ENCODE data around the gene LHFPL4. TPM values are rescaled to one million over a fixed set of nuclear protein-coding genes. Genes with fewer than 3 reads are reported as not detected.

LHFPL4 gene
- total RNA-seq, 1 donor from 2014 or later, result 1.7 TPM

GRCh38 chr3:9536212-9536611, 17.4 kb downstream of the LHFPL4 start:
- H3K27me3 Mint-ChIP-seq, result peaks cover 33% of the 10 kb centered on the region
- H3K36me3 Mint-ChIP-seq, result no peaks in the 10 kb centered on the region
- DNase-seq (ENCODE audit: extremely low spot score, unreplicated experiment), result no peak
- no peaks in the 10 kb centered on the region for H3K9me3 Mint-ChIP-seq
- no peak for TF ChIP-seq CTCF (conservative IDR thresholded peaks at IDR 0.05)
- H3K27ac Mint-ChIP-seq, result no peak overlapping the region
- no peak overlapping the region for H3K4me3 Mint-ChIP-seq
- no peaks in the 10 kb centered on the region for H3K4me1 Mint-ChIP-seq (ENCODE audit: unreplicated experiment)

DNA sequence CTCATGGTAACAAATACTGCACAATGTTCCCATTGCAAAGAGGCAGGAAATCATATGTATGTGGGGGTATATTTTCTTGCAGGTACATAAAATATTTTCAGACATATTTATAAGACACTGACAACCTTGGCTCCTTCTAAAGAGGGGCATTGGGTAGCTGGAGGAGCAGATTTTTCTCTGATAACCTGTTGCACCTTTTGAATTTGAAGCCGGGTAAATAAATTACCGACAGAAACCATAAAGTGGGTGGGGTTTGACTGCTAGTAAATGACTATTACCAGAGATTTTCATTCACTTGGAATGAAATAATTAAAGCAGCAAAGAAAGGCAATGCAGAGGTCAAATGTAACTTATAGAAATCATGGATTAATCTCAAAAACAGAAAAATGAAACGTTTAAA, 19.2 kb downstream of the LHFPL4 start:
- H3K27ac Mint-ChIP-seq, result no peak overlapping the region
- no peak for TF ChIP-seq CTCF (conservative IDR thresholded peaks at IDR 0.05)
- no peaks in the 10 kb centered on the region for H3K36me3 Mint-ChIP-seq
- no peak overlapping the region for H3K4me3 Mint-ChIP-seq
- H3K4me1 Mint-ChIP-seq (ENCODE audit: unreplicated experiment), result no peaks in the 10 kb centered on the region
- H3K27me3 Mint-ChIP-seq, result peaks cover 31% of the 10 kb centered on the region
- no peak for DNase-seq (ENCODE audit: extremely low spot score, unreplicated experiment)
- no peaks in the 10 kb centered on the region for H3K9me3 Mint-ChIP-seq

DNA sequence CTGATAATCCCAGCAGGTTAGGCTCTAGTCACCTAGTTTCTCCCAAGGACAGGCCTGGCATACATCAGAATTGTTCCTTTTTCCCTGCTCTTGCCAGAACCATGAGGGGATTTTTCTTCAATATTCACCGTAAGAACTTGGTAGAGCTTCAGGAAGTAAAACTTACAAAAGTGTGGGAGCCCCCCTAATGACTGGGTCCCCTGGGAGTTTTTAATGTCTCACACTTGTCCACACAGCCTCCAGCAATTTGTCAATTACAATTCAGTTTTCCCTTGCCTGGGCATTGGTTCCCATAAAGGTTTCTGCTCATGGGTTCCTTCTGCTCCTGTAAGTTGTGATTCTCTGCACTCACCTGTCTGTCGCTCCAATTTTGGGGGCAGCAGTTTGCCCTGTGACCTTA, 28.5 kb downstream of the LHFPL4 start:
- no peak overlapping the region for H3K4me3 Mint-ChIP-seq
- H3K9me3 Mint-ChIP-seq, result no peaks in the 10 kb centered on the region
- no peak for DNase-seq (ENCODE audit: extremely low spot score, unreplicated experiment)

GRCh38 chr3:9514956-9515355, 38.7 kb downstream of the LHFPL4 start:
- Mint-ChIP-seq H3K4me3 (no peak overlapping the region), H3K36me3 (no peaks in the 10 kb centered on the region), H3K9me3 (no peaks in the 10 kb centered on the region), H3K27ac (no peak overlapping the region), H3K27me3 (peaks cover 31% of the 10 kb centered on the region), H3K4me1 (ENCODE audit: unreplicated experiment) (no peaks in the 10 kb centered on the region)
- no peak for TF ChIP-seq CTCF (conservative IDR thresholded peaks at IDR 0.05)
- DNase-seq (ENCODE audit: extremely low spot score, unreplicated experiment), result no peak

More for the DNA sequence above, 28.5 kb downstream of the LHFPL4 start:
- H3K27ac Mint-ChIP-seq, result no peak overlapping the region
- H3K4me1 Mint-ChIP-seq (ENCODE audit: unreplicated experiment), result no peaks in the 10 kb centered on the region
- peaks cover 35% of the 10 kb centered on the region for H3K27me3 Mint-ChIP-seq
- no peaks in the 10 kb centered on the region for H3K36me3 Mint-ChIP-seq
- TF ChIP-seq CTCF (conservative IDR thresholded peaks at IDR 0.05), result no peak

DNA sequence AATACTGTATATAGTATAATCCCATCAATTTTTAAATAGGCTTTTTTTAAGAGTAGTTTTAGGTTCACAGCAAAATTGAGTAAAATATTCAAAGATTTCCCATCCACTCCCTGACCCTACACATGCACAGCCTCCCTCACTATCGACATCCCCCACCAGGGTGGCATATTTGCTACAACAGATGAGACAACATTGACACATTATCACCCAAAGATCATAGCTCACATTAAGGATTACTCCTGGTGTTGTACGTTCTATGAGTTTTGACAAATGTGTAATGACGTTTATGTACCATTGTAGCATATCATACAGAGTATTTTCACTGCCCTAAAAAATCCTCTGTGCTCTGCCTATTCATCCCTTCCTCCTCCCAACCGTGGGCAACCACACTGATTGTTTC, 39.3 kb downstream of the LHFPL4 start:
- Mint-ChIP-seq H3K27me3 (peaks cover 34% of the 10 kb centered on the region), H3K9me3 (no peaks in the 10 kb centered on the region)
- TF ChIP-seq CTCF (conservative IDR thresholded peaks at IDR 0.05), result no peak

GRCh38 chr3:9512456-9513045, 41.1 kb downstream of the LHFPL4 start:
- no peak for TF ChIP-seq CTCF (conservative IDR thresholded peaks at IDR 0.05)
- no peaks in the 10 kb centered on the region for H3K4me1 Mint-ChIP-seq (ENCODE audit: unreplicated experiment)
- H3K27me3 Mint-ChIP-seq, result peaks cover 35% of the 10 kb centered on the region
- H3K4me3 Mint-ChIP-seq, result no peak overlapping the region
- no peaks in the 10 kb centered on the region for H3K9me3 Mint-ChIP-seq
- no peaks in the 10 kb centered on the region for H3K36me3 Mint-ChIP-seq
- no peak overlapping the region for H3K27ac Mint-ChIP-seq
- no peak for DNase-seq (ENCODE audit: extremely low spot score, unreplicated experiment)

More for the DNA sequence above, 39.3 kb downstream of the LHFPL4 start:
- no peak overlapping the region for H3K27ac Mint-ChIP-seq
- DNase-seq (ENCODE audit: extremely low spot score, unreplicated experiment), result no peak
- H3K36me3 Mint-ChIP-seq, result no peaks in the 10 kb centered on the region
- no peak overlapping the region for H3K4me3 Mint-ChIP-seq
- H3K4me1 Mint-ChIP-seq (ENCODE audit: unreplicated experiment), result no peaks in the 10 kb centered on the region

All from type B pancreatic cell (in vitro differentiated cells).